ENCODE data around the gene SARNP.

DNA sequence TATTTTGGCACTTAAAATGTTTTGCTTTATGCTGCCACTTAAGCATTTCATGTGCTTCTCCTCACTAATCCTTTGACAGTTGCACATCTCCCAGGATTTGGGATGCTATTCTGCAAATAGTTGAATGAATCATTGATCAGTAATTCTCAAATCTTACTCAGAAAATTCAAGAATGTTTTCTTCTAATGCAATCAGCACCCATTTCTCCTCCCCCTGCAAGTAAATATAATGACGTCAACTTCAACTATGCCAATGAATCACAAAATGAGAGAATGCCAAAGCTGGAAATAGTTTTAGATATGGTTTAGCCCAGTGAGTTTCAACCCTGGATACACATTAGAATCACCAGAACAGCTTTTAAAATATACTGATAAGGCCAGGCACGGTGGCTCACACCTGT, 103.8 kb downstream of the SARNP start:
- TF ChIP-seq POLR2A (IDR thresholded peaks at IDR 0.05; ENCODE audit: low read length) (no peak), GATA1 (IDR thresholded peaks at IDR 0.05; ENCODE audit: low read depth, low read length) (no peak)
